Prostate gland (tissue), 2 donors: ENCODE data around the gene MEX3D.

Source experiments
- CTCF ChIP-seq, 4 experiments: fragments of 200-600 bp in 2 of 4; fragments of 450-650 bp in 2 of 4; sonication (generic) in 2 of 4; IDR thresholded peaks; 1 replicate in 3 of 4; 2 replicates in 1 of 4; pipeline ENCODE4 v1.5.1; 2016 to 2019; ENCODE audit warnings: antibody characterized with exemption in 4 of 4, mild to moderate bottlenecking in 2 of 4, moderate library complexity in 2 of 4
- POLR2A ChIP-seq: fragments of 450-650 bp; IDR thresholded peaks from one replicate; pipeline ENCODE4 v1.6.1; 2016; ENCODE audit warnings: antibody characterized with exemption, mild to moderate bottlenecking
- POLR2AphosphoS5 ChIP-seq: sonication (generic); formaldehyde crosslinking; IDR thresholded peaks from one replicate; pipeline ENCODE4 v1.6.1; 2017; ENCODE audit warnings: antibody characterized with exemption

DNA sequence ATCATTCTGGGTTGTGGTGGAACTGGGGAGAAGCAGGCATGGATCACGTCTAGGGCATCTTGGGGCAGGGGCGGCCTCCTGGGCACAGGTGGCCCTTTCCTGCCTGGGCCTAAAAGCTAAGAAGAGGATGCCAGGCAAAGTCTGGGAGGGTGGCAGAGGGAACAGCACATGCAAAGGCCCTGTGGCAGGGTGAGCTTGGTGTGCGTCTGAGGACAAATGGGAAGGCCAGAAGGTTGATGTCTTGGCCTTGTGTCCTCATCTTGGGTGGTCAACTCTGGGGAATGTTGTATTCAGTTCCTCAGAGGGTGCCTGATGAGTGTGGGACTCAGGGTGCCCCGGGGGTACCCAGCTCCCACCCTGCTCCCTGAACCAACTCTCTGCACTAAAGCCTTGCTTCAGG lies 49.7 kb downstream of the MEX3D start:
- TF ChIP-seq CTCF (IDR thresholded peaks at IDR 0.05) = no peak
- no peak for TF ChIP-seq POLR2AphosphoS5
- TF ChIP-seq POLR2A = no peak
